22Rv1 (cell line): ENCODE measurements around the gene WDR75.

ENCODE experiments used
- CTCF ChIP-seq: fragments of 450-650 bp; IDR thresholded peaks from 2 replicates; pipeline ENCODE4 v1.5.1; 2017; ENCODE audit warnings: mild to moderate bottlenecking
- ZFX ChIP-seq: fragments of 450-650 bp; IDR thresholded peaks from 2 replicates; pipeline ENCODE4 v1.6.1; 2017; ENCODE audit warnings: antibody characterized with exemption, borderline replicate concordance

- TF ChIP-seq CTCF (no peak), ZFX (no peak)
These were observed 16.3 kb upstream of the WDR75 start for GRCh38 chr2:189424961-189425360.
